ENCODE measurements around the gene SPATA2.
A peak's percentile ranks its signal among the peaks of the same experiment; 100 is the strongest.

Gene SPATA2

DNA sequence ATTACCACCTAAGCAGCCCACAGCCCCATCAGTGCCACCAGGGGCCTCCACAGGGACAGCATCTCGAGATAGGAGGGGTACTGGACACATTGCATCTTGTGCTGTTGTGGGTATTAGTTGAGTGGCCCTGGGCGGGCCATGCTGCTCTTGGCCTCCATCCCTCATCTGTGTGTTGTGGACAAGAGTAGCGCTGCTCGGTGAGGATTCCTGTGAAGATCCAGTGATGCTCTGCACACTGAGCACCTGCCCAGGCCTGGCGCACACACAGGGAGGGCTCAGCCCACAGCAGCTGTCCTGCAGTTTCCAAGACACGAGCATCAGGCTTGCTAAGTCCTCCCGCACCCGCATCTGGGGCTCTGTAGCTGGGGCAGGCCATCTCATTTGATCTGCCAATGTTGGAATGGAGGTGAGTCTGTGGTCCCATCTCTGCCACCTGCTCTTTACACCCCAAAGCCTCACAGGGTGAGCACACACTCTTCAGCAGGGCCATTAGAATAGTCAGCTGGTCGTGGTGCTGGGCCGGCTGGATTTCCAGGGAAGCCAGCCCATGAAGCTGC, 32.0 kb downstream of the SPATA2 start:
- DNase-seq (ENCODE audit: low read depth), result no peak
- in situ Hi-C loops (cut with HindIII; ENCODE audit: low sequenced_read_pairs), result loop anchor here (5.0 kb wide), 1 partner anchor 36 kb away; no protein-coding TSS in a partner anchor
- TF ChIP-seq, protein P1, sequence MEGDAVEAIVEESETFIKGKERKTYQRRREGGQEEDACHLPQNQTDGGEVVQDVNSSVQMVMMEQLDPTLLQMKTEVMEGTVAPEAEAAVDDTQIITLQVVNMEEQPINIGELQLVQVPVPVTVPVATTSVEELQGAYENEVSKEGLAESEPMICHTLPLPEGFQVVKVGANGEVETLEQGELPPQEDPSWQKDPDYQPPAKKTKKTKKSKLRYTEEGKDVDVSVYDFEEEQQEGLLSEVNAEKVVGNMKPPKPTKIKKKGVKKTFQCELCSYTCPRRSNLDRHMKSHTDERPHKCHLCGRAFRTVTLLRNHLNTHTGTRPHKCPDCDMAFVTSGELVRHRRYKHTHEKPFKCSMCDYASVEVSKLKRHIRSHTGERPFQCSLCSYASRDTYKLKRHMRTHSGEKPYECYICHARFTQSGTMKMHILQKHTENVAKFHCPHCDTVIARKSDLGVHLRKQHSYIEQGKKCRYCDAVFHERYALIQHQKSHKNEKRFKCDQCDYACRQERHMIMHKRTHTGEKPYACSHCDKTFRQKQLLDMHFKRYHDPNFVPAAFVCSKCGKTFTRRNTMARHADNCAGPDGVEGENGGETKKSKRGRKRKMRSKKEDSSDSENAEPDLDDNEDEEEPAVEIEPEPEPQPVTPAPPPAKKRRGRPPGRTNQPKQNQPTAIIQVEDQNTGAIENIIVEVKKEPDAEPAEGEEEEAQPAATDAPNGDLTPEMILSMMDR (IDR thresholded peaks at IDR 0.05; ENCODE audit: low read depth, low read length, missing control alignments), result no peak
- no peak overlapping the region for H3K4me3 ChIP-seq (ENCODE audit: low read depth, low read length)

DNA sequence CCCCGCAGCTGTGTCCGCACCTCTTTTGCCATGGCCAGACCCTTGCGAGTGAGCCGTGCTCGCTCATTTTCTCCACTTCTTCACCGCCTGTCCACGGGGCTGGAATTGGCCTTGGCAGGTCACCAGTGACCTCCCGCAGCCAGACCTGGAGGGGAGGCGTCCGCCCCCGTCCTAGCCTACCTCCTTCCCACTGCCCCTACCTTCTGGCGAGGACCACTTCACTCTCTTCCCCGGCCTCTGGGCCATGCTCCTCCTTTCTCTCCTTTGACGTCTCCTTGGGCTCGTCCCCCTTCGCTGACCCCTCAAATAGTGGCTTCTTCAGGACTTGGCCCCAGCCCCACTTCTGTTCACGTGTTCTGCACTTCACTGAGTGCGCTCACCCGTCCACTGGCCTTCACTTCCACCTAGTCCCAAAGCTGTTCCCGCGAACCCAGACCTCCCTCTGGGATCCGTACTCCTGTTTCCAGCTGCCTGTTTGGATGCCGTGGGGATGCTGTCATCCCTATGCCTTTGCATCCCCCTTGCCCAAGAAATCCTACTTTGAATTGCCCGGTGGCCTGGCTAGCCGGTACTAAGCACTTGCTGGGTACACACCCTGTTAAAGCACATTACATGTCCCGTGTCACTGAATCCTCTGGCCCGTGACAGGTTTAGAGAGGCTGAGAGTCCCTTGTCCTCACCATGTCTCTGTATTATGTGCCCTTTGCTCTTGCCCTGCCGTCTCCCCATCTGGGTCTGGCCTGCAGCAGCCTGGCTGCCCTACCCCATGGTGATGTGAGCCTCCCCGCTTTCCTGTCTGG, 33.0 kb downstream of the SPATA2 start:
- no peak for DNase-seq (ENCODE audit: low read depth)
- TF ChIP-seq, protein P1 (IDR thresholded peaks at IDR 0.05; ENCODE audit: low read depth, low read length, missing control alignments), result no peak
- no peak overlapping the region for H3K4me3 ChIP-seq (ENCODE audit: low read depth, low read length)
- in situ Hi-C loops (cut with HindIII; ENCODE audit: low sequenced_read_pairs), result loop anchor here (5.0 kb wide), 1 partner anchor 35 kb away; no protein-coding TSS in a partner anchor

DNA sequence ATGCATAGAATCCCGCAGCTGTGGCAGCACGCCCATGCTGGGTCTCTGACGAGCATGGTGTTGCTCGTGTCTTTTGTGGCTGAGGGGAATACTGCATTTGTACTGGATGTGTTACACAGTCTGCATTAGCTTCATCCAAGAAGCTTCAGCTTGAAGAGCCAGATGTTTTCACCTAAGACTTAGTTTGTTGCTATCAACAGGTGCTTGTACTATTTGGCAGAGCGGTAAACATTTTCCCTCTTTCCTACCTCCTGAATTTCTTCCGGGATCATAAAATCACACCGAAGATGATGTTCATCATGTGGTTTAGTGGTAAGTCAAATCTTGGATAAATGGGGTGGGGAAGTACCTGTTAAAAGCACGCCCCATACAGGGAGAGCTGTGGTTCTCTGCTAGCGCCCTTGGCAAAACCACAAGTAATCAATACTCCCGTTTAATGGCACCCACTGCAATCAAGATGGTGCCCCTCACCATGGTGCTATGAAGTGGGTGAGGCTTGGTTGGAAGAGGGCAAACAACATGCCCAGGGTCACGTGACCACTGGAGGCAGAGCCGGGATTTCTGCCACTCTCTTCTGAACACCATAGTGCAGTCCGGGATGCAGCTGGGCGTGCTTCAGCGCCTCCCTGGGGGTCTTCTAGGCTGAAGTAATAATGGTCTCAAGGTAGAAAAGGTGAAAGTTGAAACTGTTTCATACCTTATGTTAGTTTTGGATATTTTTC, 34.4 kb downstream of the SPATA2 start:
- in situ Hi-C loops (cut with HindIII; ENCODE audit: low sequenced_read_pairs), result loop anchor here (5.0 kb wide), 1 partner anchor 34 kb away; no protein-coding TSS in a partner anchor
- DNase-seq (ENCODE audit: low read depth), result no peak
- TF ChIP-seq, protein P1 (IDR thresholded peaks at IDR 0.05; ENCODE audit: low read depth, low read length, missing control alignments), result no peak
- H3K4me3 ChIP-seq (ENCODE audit: low read depth, low read length), result no peak overlapping the region

DNA sequence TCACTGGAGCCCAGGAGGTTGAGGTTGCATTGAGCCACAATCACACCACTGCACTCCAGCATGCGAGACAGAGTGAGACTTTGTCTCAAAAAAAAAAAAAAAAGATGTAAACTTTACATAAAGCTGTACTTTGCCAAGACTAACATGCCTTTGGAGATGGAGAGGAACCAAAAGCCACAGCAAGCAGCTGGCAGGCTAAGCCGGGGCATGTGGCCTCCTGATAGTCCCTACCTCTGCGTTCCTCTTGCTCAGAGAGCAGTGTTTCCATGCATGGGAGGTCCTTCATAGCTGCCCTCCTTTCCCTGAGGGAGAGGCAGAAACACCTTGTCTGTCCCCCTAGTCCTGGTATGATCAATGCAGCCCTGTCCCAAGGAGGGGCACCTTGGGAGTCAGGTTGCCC, 35.2 kb downstream of the SPATA2 start:
- peak; percentile 47 for DNase-seq (ENCODE audit: low read depth)
- TF ChIP-seq, protein P1 (IDR thresholded peaks at IDR 0.05; ENCODE audit: low read depth, low read length, missing control alignments), result no peak
- no peak overlapping the region for H3K4me3 ChIP-seq (ENCODE audit: low read depth, low read length)
- in situ Hi-C loops (cut with HindIII; ENCODE audit: low sequenced_read_pairs), result loop anchor here (5.0 kb wide), 1 partner anchor 33 kb away; no protein-coding TSS in a partner anchor

DNA sequence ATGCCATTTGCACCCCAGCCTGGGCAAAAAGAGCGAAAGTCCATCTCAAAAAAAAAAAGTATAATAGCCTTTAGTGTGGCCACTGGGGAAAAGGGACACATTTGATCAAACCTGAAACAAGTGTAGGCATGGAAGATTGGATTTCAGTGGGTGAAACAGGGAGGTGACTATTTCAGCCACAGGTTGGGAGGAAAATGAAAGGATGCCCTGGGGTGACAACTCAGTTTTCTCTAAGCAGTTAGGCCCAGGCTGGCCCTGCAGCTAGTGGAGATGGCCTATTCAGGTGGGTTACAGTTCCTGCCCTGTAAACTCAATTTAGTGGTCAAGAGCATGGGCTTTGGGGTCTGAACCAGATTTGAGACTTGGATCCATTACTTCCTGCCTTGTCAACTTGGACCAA, 36.4 kb downstream of the SPATA2 start:
- DNase-seq (ENCODE audit: low read depth), result no peak
- TF ChIP-seq, protein P1 (IDR thresholded peaks at IDR 0.05; ENCODE audit: low read depth, low read length, missing control alignments), result no peak
- no peak overlapping the region for H3K4me3 ChIP-seq (ENCODE audit: low read depth, low read length)
- in situ Hi-C loops (cut with HindIII; ENCODE audit: low sequenced_read_pairs), result no loop called here

DNA sequence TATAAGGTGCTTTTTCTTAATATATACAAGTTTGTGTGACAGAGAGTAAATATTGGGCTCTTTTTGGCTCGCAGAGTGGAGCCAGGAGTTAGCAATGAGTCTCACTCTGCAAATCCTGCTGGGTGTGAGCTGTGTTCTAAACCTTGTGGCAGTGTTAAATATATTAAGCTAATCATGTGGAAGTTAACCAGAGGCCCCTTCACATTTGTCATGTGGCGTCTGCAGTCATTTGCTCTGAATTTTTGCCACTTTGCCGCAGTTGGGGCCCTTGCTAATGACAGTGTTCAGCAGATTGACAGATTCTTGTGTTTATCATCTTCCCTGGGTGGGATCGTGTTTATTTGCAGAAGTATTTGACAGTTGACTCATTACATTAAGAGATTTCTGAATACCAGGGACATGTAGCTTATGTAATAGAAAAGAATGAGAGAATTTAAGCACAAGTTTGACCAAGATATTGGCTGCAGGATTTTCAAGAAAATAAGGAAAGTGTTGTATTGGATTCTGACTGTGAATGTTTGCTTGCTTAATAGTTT, 37.9 kb downstream of the SPATA2 start:
- TF ChIP-seq, protein P1 (IDR thresholded peaks at IDR 0.05; ENCODE audit: low read depth, low read length, missing control alignments), result no peak
- in situ Hi-C loops (cut with HindIII; ENCODE audit: low sequenced_read_pairs), result no loop called here
- no peak for DNase-seq (ENCODE audit: low read depth)
- H3K4me3 ChIP-seq (ENCODE audit: low read depth, low read length), result no peak overlapping the region
